Measurements from ENCODE around the gene QKI. TPM values are rescaled to one million over a fixed set of nuclear protein-coding genes. Genes with fewer than 3 reads are reported as not detected.
A peak's percentile ranks its signal among the peaks of the same experiment; 100 is the strongest.

The QKI gene
- total RNA-seq, 1 donor from 2014 or later, result 204 TPM

DNA sequence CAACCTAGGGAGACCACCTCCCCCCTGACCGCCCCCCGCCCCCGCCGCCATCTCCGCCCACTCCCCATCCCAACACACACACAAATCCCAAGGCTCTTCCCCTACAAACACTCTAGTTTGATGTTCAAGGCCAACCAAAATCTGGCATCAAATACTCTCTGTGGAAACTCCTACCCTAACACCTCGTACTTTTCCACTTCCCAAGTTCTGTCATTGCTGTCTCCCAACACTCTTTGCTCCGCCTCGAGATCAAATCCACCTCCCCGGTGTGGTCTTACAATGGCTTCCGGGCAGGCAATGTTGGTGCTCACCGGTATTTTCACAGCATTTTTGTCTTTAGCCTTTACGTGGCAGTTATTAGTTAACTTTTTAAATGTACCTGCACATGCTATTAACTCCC is 4.8 kb upstream of the QKI start:
- H3K36me3 Mint-ChIP-seq (ENCODE audit: low read depth, unreplicated experiment), result no peaks in the 10 kb centered on the region
- no peak overlapping the region for H3K4me2 ChIP-seq (ENCODE audit: low read length)
- H3K4me1 Mint-ChIP-seq (ENCODE audit: low read depth, unreplicated experiment), result peaks cover 9% of the 10 kb centered on the region
- no peak for FAIRE-seq
- no peak overlapping the region for H3K9ac ChIP-seq (ENCODE audit: low read length)
- no peaks in the 10 kb centered on the region for H3K27me3 ChIP-seq (ENCODE audit: insufficient read depth, low read length)
- H3K27me3 Mint-ChIP-seq (ENCODE audit: low read depth, unreplicated experiment), result no peaks in the 10 kb centered on the region
- H3K9me3 ChIP-seq (ENCODE audit: insufficient read depth, low read depth, low read length), result no peaks in the 10 kb centered on the region
- no peaks in the 10 kb centered on the region for H4K20me1 ChIP-seq (ENCODE audit: insufficient read depth, low read length)
- H3K9me3 Mint-ChIP-seq (ENCODE audit: unreplicated experiment), result no peaks in the 10 kb centered on the region
- no peaks in the 10 kb centered on the region for H3K36me3 ChIP-seq (ENCODE audit: insufficient read depth, low read length)
- peaks cover 14% of the 10 kb centered on the region for H3K4me1 ChIP-seq (ENCODE audit: insufficient read depth, low read length)
- no peak overlapping the region for H3K27ac ChIP-seq (ENCODE audit: low read depth, low read length)
- peaks cover 6% of the 10 kb centered on the region for H3K79me2 ChIP-seq (ENCODE audit: insufficient read depth, low read length)
- no peak overlapping the region for H3K4me3 ChIP-seq (ENCODE audit: insufficient read depth, low read depth, low read length)
- no peak for TF ChIP-seq EZH2 (IDR thresholded peaks at IDR 0.05; ENCODE audit: insufficient read depth, low read length)
- TF ChIP-seq, protein P1, sequence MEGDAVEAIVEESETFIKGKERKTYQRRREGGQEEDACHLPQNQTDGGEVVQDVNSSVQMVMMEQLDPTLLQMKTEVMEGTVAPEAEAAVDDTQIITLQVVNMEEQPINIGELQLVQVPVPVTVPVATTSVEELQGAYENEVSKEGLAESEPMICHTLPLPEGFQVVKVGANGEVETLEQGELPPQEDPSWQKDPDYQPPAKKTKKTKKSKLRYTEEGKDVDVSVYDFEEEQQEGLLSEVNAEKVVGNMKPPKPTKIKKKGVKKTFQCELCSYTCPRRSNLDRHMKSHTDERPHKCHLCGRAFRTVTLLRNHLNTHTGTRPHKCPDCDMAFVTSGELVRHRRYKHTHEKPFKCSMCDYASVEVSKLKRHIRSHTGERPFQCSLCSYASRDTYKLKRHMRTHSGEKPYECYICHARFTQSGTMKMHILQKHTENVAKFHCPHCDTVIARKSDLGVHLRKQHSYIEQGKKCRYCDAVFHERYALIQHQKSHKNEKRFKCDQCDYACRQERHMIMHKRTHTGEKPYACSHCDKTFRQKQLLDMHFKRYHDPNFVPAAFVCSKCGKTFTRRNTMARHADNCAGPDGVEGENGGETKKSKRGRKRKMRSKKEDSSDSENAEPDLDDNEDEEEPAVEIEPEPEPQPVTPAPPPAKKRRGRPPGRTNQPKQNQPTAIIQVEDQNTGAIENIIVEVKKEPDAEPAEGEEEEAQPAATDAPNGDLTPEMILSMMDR (IDR thresholded peaks at IDR 0.05; ENCODE audit: insufficient read depth, low read depth, low read length), result no peak
- H3K4me3 Mint-ChIP-seq (ENCODE audit: unreplicated experiment), result no peak overlapping the region
- no peak overlapping the region for H2AFZ ChIP-seq (ENCODE audit: low read depth, low read length)
- H3K27ac Mint-ChIP-seq (ENCODE audit: unreplicated experiment), result no peak overlapping the region
- no peak for DNase-seq (ENCODE audit: low read depth)

DNA sequence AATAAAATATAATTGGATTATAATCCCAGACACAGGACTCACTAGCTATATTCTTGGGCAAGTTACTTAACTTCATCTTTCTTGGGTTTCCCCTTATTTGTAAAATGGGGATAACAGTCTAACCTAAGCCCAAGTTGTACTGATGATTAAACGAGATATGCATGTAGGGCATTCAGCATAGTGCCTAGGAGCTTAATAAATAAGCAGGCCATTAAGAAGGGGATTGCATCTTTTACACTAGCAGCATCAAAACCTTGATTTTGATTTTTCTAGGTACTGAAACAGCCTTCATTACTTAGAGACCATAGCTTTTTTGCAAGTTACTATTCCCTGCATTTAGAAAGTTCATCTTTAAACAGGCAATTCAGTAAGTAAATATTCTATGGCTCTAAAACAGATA is 2.2 kb upstream of the QKI start:
- FAIRE-seq (no peak), DNase-seq (ENCODE audit: low read depth) (no peak)
- no peaks in the 10 kb centered on the region for H3K4me1 ChIP-seq (ENCODE audit: insufficient read depth, low read length)
- H3K27me3 Mint-ChIP-seq (ENCODE audit: low read depth, unreplicated experiment), result no peaks in the 10 kb centered on the region
- H3K9ac ChIP-seq (ENCODE audit: low read length), result peak overlapping the region; percentile 88
- H3K9me3 Mint-ChIP-seq (ENCODE audit: unreplicated experiment), result no peaks in the 10 kb centered on the region
- H3K79me2 ChIP-seq (ENCODE audit: insufficient read depth, low read length), result peaks cover 30% of the 10 kb centered on the region
- no peaks in the 10 kb centered on the region for H3K36me3 Mint-ChIP-seq (ENCODE audit: low read depth, unreplicated experiment)
- peak overlapping the region; percentile 88 for H3K4me2 ChIP-seq (ENCODE audit: low read length)
- H3K27ac ChIP-seq (ENCODE audit: low read depth, low read length), result no peak overlapping the region
- H3K36me3 ChIP-seq (ENCODE audit: insufficient read depth, low read length), result no peaks in the 10 kb centered on the region
- peaks cover 2% of the 10 kb centered on the region for H3K4me1 Mint-ChIP-seq (ENCODE audit: low read depth, unreplicated experiment)
- TF ChIP-seq EZH2 (IDR thresholded peaks at IDR 0.05; ENCODE audit: insufficient read depth, low read length), result no peak
- H3K4me3 Mint-ChIP-seq (ENCODE audit: unreplicated experiment), result peak overlapping the region; percentile 86
- H3K27me3 ChIP-seq (ENCODE audit: insufficient read depth, low read length), result no peaks in the 10 kb centered on the region
- peak overlapping the region; percentile 82 for H3K4me3 ChIP-seq (ENCODE audit: insufficient read depth, low read depth, low read length)
- H4K20me1 ChIP-seq (ENCODE audit: insufficient read depth, low read length), result peaks cover 4% of the 10 kb centered on the region
- no peaks in the 10 kb centered on the region for H3K9me3 ChIP-seq (ENCODE audit: insufficient read depth, low read depth, low read length)
- H2AFZ ChIP-seq (ENCODE audit: low read depth, low read length), result no peak overlapping the region
- H3K27ac Mint-ChIP-seq (ENCODE audit: unreplicated experiment), result peak overlapping the region; percentile 27

DNA sequence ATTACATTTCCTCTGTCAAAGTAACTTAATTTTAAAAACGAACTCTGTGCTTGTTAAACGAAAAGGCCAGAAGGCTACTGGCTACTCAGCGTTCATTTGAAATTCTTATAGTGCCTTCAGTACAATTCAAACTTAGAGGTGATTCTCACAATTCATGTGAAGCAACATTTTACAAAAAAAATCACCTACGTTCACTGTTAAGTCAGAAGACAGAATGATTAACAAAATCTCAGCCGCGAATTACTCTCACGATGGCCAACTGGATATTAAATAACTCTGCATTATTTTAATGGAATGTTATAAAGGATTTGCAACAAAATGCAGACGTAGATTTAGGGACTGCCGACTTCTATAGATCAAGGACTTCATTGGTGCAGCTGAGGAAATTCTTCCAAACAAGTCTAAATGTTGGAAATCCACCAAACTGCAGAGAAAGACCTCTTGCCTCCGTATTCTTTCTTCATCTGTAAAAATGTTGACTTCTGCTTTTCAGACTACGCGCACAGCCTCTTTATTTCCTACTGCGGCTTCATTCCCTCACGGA is 1.6 kb upstream of the QKI start:
- H3K4me1 Mint-ChIP-seq (ENCODE audit: low read depth, unreplicated experiment), result peaks cover 2% of the 10 kb centered on the region
- Histone ChIP-seq H3K4me3 (ENCODE audit: insufficient read depth, low read depth, low read length) (peak overlapping the region; percentile 82), H3K9ac (ENCODE audit: low read length) (peak overlapping the region; percentile 88), H3K4me2 (ENCODE audit: low read length) (peak overlapping the region; percentile 88), H4K20me1 (ENCODE audit: insufficient read depth, low read length) (peaks cover 9% of the 10 kb centered on the region), H3K27me3 (ENCODE audit: insufficient read depth, low read length) (no peaks in the 10 kb centered on the region), H3K4me1 (ENCODE audit: insufficient read depth, low read length) (no peaks in the 10 kb centered on the region), H2AFZ (ENCODE audit: low read depth, low read length) (peak overlapping the region; percentile 58), H3K79me2 (ENCODE audit: insufficient read depth, low read length) (peaks cover 36% of the 10 kb centered on the region), H3K36me3 (ENCODE audit: insufficient read depth, low read length) (no peaks in the 10 kb centered on the region), H3K9me3 (ENCODE audit: insufficient read depth, low read depth, low read length) (no peaks in the 10 kb centered on the region), H3K27ac (ENCODE audit: low read depth, low read length) (peak overlapping the region; percentile 93)
- H3K36me3 Mint-ChIP-seq (ENCODE audit: low read depth, unreplicated experiment), result no peaks in the 10 kb centered on the region
- no peaks in the 10 kb centered on the region for H3K27me3 Mint-ChIP-seq (ENCODE audit: low read depth, unreplicated experiment)
- FAIRE-seq, result peak; percentile 29
- H3K27ac Mint-ChIP-seq (ENCODE audit: unreplicated experiment), result peak overlapping the region; percentile 70
- peak overlapping the region; percentile 86 for H3K4me3 Mint-ChIP-seq (ENCODE audit: unreplicated experiment)
- DNase-seq (ENCODE audit: low read depth), result no peak
- TF ChIP-seq, protein P1 (IDR thresholded peaks at IDR 0.05; ENCODE audit: insufficient read depth, low read depth, low read length), result no peak
- no peak for TF ChIP-seq EZH2 (IDR thresholded peaks at IDR 0.05; ENCODE audit: insufficient read depth, low read length)
- H3K9me3 Mint-ChIP-seq (ENCODE audit: unreplicated experiment), result no peaks in the 10 kb centered on the region
